Activated CD4-positive, alpha-beta T cell treated with anti-CD3 and anti-CD28 coated beads, Interleukin-2, amount 50 U/mL, for 48 hours (primary cell): ENCODE measurements around the gene CR1.
"Not testable (repeated sequence)": the region's sequence is repeated elsewhere in the genome, so short reads cannot be mapped to it uniquely, and the experiment has no call there.

Experiments used
- DNase-seq, 2 experiments: peaks; one replicate each; pipeline ENCODE4 v3.0.0-alpha.2; 2020

Gene CR1

GRCh38 chr1:207504438-207504837, 8.5 kb downstream of the CR1 start:
- no peak for DNase-seq

DNA sequence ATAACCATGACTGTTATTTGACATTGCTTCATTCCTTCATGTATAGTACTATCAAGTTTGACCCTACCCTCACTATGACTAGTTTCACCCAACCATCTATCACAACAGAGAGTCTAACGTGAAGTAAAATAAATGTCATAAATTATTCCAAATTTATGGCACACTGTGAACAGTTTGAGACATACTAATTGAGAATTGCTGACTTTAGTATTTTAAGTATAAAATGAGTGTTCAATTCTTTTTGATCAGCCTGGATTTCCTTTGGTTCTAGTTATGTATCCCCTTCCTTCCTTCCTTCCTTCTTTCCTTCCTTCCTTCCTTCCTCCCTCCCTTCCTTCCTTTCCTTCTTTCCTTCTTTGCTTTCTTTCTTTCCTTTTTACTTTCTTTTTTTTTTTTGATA, 14.5 kb downstream of the CR1 start:
- DNase-seq = no peak

- no peak for DNase-seq
Measured at GRCh38 chr1:207514890-207515289, 18.9 kb downstream of the CR1 start.

GRCh38 chr1:207516729-207517128, 20.8 kb downstream of the CR1 start:
- no peak for DNase-seq

- DNase-seq = no peak
Measured at GRCh38 chr1:207518608-207519236, 22.8 kb downstream of the CR1 start.

DNA sequence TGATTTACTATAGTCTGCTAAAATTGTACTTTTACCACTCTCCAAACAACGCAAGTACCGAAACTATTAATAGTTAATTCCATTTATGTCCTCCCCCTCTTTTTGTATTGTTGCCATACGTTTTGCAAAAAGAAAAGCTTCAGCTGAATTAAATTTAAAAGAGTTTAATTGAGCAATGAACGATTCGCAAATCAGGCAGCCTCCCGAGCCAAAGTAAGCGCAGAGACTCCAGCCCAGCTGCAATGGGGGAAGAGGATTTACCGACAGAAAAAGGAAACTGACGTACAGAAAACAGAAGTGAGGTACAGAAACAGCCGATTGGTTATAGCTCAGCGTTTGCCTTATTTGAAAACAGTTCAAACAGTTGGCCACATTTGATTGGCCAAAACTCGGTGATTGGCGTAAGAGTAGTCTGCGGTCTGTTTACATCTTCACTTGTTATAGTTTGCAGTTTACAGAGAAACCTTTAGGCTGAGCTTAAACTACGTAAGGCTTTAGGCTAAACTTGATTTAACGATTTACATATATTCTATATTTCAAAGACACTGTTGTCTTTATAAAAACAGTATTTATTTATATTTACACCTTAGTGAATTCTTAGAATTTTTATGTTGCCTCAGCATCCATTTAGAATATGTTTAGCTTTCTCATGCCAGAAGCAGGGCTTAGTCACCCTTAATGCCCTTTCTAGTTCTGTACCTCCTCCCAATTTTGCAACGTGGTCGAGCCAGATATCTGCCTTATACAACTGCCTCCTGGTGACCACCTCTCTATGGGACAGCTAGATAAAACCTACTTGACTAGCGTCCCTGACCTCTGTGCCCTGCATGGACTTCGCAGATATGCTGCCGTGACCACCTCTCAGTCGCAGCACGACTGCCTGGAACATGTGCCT, 23.8 kb downstream of the CR1 start:
- DNase-seq = no peak

GRCh38 chr1:207520400-207521345, 24.7 kb downstream of the CR1 start:
- not testable (repeated sequence) for DNase-seq

DNA sequence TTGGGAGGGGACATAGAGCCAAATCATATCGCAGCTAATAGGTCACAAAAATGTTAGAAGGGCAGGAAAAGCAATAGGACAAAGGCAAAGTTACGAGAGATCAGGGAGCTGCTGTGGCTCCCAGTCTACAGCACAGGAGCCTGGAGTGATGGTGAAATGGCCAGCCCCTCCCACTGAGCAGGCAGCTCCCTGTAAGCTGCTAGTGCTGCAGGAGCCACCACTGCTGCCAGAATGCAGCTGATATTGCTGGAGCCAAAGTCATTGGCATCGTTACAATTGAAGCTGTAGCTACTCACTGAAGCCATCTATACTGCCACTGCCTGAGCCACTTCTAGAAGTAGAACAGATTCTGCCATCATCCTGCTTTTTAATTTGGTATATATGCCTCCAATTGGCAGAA, 29.3 kb downstream of the CR1 start:
- not testable (repeated sequence) for DNase-seq

DNA sequence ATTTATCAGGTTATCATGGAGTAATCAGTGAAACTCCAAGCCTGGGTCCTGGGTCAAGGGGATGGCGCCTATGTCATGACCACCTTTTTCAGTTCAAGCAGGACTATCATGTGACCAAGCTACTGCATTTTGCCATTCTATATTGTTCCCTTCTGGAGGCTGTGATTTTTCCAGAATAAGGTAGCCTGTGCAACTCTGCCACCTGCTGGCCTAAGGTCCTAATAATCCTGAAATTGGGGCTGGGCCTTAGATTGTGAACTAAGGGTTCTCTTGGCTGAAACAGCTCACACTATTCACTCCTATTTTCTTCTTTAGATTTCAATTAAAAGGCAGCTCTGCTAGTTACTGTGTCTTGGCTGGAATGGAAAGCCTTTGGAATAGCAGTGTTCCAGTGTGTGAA, 32.4 kb downstream of the CR1 start:
- not testable (repeated sequence) for DNase-seq

DNA sequence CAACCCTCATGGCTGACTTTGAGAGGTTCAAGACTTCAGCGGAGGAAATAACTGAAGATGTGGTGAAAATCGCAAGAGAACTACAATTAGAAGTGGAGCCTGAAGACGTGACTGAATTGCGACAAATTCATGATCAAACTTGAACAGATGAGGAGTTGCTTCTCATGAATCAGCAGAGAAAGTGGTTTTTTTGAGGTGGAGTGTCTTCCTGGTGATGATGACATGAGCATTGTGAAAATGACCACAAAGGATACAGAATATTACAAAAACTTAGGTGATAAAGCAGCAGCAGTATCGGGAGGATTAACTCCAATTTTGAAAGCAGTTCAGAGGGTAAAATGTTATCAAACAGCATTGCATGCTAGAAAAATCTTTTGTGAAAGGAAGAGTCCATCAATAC, 40.3 kb downstream of the CR1 start:
- DNase-seq = not testable (repeated sequence)

DNA sequence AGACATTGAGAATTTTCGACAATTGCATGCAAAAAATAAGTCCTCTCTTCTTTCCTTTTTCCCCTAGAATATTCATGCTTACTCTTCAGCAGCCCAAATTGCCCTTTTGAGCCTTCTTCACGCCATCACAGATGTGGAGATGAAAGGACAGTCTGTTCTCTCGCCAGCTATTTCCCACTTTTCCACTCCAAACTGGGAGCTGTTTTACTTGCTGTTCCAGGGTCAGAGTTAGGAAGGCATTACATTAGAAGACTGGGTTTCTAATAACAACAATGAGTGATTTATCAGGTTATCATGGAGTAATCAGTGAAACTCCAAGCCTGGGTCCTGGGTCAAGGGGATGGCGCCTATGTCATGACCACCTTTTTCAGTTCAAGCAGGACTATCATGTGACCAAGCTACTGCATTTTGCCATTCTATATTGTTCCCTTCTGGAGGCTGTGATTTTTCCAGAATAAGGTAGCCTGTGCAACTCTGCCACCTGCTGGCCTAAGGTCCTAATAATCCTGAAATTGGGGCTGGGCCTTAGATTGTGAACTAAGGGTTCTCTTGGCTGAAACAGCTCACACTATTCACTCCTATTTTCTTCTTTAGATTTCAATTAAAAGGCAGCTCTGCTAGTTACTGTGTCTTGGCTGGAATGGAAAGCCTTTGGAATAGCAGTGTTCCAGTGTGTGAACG, 50.9 kb downstream of the CR1 start:
- DNase-seq = not testable (repeated sequence)

DNA sequence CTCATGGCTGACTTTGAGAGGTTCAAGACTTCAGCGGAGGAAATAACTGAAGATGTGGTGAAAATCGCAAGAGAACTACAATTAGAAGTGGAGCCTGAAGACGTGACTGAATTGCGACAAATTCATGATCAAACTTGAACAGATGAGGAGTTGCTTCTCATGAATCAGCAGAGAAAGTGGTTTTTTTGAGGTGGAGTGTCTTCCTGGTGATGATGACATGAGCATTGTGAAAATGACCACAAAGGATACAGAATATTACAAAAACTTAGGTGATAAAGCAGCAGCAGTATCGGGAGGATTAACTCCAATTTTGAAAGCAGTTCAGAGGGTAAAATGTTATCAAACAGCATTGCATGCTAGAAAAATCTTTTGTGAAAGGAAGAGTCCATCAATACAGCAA, 58.9 kb downstream of the CR1 start:
- not testable (repeated sequence) for DNase-seq

- DNase-seq = peak in 1 of 2 experiments; percentile 28
Measured at GRCh38 chr1:207565546-207566468, 69.8 kb downstream of the CR1 start.

GRCh38 chr1:207571926-207572325, 76.0 kb downstream of the CR1 start:
- not testable (repeated sequence) for DNase-seq

- DNase-seq = not testable (repeated sequence)
Measured at GRCh38 chr1:207573074-207573473, 77.1 kb downstream of the CR1 start.

DNA sequence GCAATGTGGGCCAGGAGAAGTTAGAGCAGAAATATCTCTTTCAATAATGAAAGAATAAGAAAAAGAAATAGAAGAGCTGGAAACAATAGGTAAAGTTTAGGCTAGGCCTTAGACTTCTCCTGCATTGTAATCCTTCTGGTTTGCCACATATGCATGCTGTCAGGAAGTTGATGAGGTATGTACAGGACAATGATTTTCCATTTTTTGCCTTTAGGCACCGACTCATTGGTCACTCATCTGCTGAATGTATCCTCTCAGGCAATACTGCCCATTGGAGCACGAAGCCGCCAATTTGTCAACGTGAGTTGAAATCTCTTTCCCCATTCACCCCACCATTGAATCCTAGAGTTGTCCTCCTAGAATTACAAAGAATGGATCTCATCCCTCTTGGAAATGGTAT, 79.4 kb downstream of the CR1 start:
- not testable (repeated sequence) for DNase-seq

DNA sequence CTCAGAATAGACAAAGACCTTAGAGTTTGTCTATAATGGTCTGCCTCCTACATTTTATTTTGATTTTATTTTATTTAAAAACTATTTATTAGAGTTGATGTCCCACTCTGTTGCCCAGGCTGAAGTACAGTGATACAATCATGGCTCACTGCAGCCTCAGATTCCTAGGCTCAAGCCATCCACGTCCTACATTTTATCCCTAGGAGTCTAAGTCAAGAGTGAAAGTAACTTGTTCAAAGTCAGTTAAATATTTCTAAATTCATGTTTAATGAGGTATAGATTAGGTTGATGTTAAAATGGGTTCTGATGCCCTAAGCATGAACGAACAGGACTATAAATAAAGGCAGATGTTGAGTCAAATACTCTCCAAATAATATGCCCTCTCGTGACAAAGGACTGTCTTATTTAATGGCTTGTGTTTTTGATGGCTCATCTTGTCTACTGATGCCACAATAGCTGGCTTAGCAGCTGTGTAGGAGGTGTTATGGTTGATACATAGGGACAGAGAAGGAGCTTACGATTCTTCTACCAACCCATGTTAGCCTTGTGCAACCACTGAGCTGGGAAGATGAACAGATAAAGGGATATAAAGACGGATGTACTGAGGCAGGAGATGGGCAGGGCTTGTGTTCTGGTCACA, 83.0 kb downstream of the CR1 start:
- DNase-seq = no peak

DNA sequence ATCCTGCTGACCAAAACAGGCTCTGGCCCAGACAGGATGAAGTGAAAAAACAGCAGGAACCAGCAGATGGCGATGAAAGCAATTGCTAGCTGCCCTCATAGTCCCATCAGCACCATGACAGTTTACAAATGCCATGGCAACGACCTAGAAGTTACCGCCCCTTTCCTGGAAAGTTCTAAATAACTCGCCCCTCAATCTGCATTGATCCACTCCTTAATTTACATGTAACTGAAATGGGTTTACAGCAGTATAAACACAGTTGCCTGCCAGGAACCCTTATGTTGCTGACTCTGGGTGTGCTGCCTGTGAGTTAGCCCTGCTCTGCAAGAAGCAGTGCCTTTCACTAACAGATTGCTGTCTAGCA, 83.5 kb downstream of the CR1 start:
- DNase-seq = peak; percentile 24 to 45

DNA sequence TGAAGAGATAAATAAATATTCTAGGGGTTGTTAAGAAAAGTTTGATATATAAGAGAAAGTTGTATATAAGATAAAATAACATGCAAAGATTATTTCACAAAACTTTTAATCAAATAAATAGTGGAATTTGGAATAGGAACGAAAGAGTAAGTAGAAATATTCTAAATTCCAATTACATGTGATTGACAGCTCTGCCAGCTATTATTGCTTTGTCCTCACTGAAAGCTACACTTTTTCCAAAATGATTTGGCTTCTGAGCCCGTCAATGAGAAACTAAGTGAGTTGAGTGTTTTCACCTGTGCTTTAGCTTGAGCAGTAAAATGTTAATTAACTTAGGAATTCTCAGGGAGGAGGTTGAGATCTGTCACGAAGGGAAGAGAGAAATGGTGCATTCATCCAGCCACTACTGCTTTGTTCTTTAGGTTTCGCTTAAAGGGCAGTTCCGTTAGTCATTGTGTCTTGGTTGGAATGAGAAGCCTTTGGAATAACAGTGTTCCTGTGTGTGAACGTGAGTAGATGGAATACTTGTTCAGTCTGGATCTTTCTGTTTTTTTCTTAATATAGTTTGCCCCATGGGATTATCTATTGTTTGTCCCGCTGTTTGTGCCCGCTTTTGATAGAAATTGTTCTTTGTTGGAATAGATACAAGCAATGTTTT, 85.7 kb downstream of the CR1 start:
- DNase-seq = no peak

DNA sequence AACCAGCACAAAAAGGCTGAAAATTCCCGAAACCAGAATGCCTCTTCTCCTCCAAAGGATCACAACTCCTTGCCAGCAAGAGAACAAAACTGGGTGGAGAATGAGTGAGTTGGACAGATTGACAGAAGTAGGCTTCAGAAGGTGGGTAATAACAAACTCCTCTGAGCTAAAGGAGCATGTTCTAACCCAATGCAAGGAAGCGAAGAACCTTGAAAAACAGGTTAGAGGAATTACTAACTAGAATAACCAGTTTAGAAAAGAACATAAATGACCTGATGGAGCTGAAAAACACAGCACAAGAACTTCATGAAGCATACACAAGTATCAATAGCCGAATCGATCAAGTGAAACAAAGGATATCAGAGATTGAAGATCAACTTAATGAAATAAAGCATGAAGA, 93.5 kb downstream of the CR1 start:
- not testable (repeated sequence) for DNase-seq
